Myocyte (in vitro differentiated cells): ENCODE measurements around the gene IFIT3. TPM values are rescaled to one million over a fixed set of nuclear protein-coding genes. Genes with fewer than 3 reads are reported as not detected.
"Not testable (repeated sequence)": the region's sequence is repeated elsewhere in the genome, so short reads cannot be mapped to it uniquely, and the experiment has no call there.

Experiments used
- DNase-seq: peaks from one replicate; pipeline ENCODE4 v3.0.0-alpha.2; 2012; ENCODE audit warnings: low read depth
- polyA plus RNA-seq: library from polyadenylated mRNA; unstranded; fragments of >200 nt; gene quantifications from one replicate; pipeline ENCODE4 v1.2.1, GENCODE V29; 2012; ENCODE audit warnings: missing spikeins
- total RNA-seq: library from RNA; depleted of rRNA; stranded (reverse); fragments of >200 nt; gene quantifications from 2 replicates; pipeline ENCODE4 v1.2.3, GENCODE V29; 2014

Gene IFIT3, protein sequence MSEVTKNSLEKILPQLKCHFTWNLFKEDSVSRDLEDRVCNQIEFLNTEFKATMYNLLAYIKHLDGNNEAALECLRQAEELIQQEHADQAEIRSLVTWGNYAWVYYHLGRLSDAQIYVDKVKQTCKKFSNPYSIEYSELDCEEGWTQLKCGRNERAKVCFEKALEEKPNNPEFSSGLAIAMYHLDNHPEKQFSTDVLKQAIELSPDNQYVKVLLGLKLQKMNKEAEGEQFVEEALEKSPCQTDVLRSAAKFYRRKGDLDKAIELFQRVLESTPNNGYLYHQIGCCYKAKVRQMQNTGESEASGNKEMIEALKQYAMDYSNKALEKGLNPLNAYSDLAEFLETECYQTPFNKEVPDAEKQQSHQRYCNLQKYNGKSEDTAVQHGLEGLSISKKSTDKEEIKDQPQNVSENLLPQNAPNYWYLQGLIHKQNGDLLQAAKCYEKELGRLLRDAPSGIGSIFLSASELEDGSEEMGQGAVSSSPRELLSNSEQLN
- total RNA-seq, result 12.3 and 21.8 TPM in 2 replicates
- polyA plus RNA-seq, result 5.3 TPM

- peak; percentile 90 for DNase-seq
Measured at GRCh38 chr10:89327803-89328441, at the start of gene IFIT3. Gene IFIT3 (plus strand): TSS chr10:89327997. CDS start chr10:89328074, 77 bp downstream.

- DNase-seq, result peak; percentile 94
Measured at GRCh38 chr10:89278034-89278535, 49.7 kb upstream of the IFIT3 start.

DNA sequence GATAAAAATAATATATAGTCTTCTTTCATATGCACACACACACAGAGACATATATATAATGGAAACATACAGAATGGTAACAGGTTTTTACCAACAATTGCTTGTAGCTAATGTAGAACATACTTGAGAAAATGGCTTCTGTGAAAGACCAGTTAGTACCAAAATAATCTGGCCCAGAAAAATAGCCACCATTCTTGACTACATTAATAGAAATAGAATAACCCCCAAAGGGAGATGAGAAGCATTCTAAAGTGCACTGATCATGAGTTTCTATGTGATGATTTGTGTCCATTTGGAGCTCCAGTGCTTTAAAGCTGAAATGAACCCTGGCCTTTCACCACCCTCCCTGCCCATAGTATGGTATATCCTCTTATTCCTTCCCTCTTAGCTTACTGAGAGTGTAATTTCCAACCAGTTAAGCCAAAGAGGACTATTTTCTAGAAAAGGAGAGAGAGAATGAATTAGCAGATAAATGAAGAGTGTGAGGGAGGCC is 48.9 kb upstream of the IFIT3 start:
- no peak for DNase-seq

DNA sequence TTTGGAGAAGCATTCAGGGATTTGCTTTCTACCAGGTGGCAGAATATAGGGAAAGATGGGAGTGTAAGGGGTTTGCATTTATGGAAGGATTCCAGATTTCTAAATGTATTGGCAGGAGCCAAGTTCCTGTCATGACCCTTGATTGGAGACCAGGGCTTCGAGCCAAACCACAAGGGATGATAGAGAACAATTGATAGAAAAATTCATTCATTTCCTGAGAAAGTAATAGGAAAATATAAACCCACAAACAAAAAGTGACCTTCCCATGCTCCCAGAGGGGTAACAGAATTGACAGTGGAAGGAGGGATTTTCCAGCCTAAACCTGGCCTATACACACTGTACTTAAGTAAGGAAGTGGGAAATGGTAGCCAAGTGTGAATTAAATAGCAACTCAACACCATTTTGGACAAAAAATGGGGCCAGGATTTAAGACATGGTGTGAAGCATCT is 48.4 kb upstream of the IFIT3 start:
- no peak for DNase-seq

GRCh38 chr10:89280508-89280907 is 47.3 kb upstream of the IFIT3 start:
- DNase-seq, result no peak

DNA sequence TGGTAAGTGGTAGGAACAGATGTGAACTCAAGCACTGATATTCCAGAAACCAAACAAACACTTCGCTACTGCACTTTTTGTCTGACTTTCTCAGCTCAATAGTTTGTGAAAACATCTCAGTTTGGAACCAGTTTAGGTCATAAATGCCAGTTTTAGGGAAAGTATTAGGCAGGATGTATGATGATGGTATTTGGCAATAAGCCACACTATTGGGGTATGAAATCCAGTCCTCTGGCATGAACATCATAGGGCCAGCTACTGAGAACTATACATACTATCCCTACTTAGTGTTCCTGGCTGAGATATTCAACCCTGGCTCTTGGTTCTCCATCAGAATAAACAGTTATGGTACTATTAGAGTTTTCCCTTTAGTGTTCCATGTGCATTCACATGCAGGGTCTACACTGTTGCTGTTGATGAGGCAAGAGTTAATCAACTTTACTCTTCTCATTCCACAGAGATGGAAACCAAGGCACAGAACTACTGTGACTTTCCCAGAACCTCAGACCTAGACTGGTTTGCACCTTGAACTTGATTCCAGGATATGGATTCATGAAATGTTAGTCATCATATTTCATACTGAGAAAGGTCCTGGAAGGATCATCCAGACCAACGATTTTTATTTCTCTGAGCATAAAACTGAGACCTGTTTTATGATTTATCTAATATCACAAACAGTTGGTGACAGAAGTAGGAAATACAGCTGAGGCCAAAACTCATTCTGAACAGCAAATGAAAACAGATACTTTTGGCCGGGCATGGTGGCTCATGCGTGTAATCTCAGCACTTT is 46.0 kb upstream of the IFIT3 start:
- no peak for DNase-seq

DNA sequence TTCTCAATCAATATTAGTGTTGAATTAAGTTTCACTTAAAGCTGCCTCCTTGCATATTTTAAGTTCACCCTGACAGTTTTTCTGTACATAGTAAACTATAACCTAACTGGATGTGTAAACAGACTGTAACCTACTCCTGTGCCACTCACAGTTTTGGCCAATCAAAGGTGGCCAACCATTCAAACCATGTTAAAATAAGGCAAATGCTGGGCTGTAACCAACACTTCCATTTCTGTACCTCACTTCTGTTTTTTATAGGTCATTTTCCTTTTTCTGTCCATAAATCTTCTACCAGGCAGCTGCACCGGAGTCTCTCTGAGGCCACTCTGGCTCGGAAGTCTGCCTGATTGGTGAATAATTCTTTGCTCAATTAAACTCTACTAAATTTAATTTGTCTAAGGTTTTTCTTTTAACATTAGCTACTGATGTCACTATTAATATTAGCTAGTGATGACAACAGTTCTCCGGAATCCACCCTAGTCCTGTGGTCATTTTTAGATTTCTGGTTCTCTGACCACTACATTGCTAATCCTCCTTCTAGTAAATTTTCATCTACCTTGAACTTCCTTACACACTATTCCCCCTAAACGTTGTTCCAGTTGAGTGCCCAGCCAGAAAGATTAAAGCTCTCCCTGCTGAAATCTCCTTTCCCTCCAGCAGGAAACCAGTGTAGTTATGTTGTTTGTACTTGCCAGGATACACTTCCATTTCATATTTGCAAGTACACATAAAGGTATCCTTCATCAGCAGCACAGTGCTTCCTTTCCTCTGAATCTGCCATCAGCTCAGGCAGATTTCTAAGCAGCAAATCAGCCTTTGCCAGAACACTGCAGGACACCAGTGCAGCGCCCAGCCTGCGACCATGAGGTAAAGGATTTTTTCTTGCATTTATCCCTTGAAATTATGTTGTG is 44.5 kb upstream of the IFIT3 start:
- peak; percentile 80 for DNase-seq

DNA sequence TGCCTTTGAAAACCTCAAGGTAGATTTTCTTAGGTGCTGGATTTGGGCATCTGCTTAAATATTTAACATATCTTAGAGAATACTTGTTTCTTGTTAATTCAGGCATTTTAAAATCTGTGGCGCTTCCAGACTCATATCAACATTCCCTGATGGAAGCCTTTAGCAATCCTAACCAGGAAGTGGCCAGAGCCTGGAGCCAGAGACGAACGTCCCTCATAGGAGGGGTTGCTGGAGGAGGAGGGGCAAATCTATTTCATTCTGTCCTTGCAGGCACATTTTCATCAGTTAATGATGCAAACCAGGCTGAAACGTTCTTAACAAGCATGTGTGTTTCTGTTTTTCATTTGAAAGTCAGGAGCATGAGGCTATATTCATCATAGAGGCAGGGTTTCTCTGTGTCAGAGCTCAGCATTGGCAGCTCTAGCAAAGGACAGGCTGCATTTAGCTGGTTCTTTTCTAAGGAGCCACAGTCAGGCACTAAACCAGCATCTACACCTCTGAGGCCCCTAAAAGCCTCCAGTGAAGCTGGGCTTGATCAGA is 43.8 kb upstream of the IFIT3 start:
- DNase-seq, result peak; percentile 66

DNA sequence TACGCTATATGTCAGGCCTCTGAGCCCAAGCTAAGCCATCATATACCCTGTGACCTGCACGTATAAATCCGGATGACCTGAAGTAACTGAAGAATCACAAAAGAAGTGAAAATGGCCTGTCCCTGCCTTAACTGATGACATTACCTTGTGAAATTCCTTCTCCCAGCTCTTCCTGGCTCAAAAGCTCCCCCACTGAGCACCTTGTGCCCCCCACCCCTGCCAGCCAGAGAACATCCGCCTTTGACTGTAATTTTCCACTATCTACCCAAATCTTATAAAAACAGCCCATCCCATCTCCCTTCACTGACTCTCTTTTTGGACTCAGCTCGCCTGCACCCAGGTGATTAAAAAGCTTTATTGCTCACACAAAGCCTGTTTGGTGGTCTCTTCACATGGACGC is 43.1 kb upstream of the IFIT3 start:
- not testable (repeated sequence) for DNase-seq

GRCh38 chr10:89285303-89285702 is 42.5 kb upstream of the IFIT3 start:
- peak; percentile 73 for DNase-seq

- no peak for DNase-seq
Measured at GRCh38 chr10:89294721-89295239, 33.0 kb upstream of the IFIT3 start.

DNA sequence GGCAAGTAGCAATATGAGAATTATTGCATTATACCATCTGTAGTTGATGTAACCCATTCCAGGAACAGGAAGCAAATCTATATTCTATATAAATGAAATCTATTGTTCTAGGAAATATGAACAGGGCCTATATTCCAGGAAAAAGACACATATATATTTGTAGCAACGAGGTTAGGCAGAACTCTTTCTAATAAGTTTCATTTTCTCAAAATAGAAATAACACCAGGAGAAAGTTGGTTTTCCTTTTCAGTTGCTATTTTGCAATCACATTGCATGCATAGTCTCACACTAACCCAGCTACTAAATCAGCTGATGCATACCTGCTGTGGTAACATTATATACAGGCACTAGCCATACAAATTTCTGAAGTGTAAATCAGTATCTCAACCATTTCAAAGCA is 32.2 kb upstream of the IFIT3 start:
- no peak for DNase-seq

DNA sequence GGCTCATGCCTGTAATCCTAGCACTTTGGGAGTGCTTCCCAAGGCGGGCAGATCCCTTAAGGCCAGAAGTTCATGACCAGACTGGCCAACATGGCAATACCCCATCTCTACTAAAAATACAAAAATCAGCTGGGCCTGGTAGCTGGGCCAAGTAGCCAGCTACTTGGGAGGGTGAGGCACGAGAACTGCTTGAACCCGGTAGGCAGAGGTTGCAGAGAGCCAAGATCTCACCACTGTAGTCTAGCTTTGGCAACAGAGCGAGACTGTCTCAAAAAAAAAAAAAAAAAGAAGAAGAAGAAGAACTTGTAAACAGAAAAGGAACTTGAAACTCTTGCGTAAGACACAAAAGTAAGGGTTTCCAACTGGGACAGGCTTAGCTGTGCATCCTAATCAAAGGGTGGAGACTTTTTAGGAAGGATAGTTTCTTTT is 31.6 kb upstream of the IFIT3 start:
- peak; percentile 58 for DNase-seq

DNA sequence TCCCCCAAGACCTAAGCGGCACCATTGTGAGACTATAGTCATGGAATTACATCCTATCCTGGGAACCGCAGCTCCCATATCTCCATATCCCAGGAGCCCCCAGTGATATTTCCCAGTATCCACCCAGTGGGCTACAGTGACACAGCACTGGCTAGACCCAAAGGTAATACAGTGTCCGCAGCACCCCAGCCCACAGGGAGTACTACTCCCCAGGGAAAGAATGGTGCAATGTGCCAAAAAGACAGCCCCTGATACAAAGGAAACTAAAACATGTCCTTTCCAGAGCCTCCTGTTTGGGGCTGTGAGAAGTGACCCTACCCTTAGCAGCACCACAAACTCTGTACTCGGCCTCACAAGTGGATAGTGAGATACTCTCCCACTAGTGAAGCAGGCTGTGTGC is 30.4 kb upstream of the IFIT3 start:
- no peak for DNase-seq

GRCh38 chr10:89297791-89298190 is 30.0 kb upstream of the IFIT3 start:
- no peak for DNase-seq

GRCh38 chr10:89299031-89299430 is 28.8 kb upstream of the IFIT3 start:
- DNase-seq, result no peak

- peak; percentile 48 for DNase-seq
Measured at GRCh38 chr10:89301232-89301631, 26.6 kb upstream of the IFIT3 start.

DNA sequence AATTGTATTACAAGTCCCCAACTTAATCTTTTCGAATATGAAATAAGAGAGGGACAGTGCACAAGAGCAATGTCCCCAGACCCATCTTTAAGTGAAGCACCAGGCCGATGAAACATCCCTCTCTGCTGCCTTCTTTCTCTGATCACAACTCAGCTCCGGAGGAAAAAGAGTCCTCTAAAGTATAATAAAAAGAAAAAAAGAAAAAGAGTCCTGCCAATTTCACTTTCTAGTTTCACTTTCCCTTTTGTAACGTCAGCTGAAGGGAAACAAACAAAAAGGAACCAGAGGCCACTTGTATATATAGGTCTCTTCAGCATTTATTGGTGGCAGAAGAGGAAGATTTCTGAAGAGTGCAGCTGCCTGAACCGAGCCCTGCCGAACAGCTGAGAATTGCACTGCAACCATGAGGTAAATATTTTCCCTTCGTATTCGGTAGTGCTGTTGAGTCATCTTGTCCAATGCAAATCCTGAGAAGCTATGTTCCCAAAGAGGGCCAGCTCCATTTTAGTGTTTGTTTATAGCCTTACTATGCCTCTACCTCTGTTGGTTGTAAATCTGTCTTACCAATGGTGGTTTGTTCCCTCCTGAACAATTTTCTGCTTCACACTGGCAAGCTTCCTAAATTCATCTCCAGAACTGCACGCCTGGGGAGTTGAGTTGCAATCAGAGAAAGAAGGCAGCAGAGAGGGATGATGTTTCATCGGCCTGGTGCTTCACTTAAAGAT is 25.9 kb upstream of the IFIT3 start, which contains the start of gene IFIT2:
IFIT2 (plus strand) TSS at position 326 of the 725 bp plus-strand sequence; CDS start at position 404, 78 bp downstream.
- DNase-seq, result peak; percentile 92

- no peak for DNase-seq
Measured at GRCh38 chr10:89302625-89303024, 25.2 kb upstream of the IFIT3 start.
